AG04450 (cell line): Measurements from ENCODE around the gene PPARG. TPM values are rescaled to one million over a fixed set of nuclear protein-coding genes. Genes with fewer than 3 reads are reported as not detected.
"Not testable (repeated sequence)": the region's sequence is repeated elsewhere in the genome, so short reads cannot be mapped to it uniquely, and the experiment has no call there.

ENCODE experiments used
- CTCF ChIA-PET: fragments of 300-600, 350-600 bp; formaldehyde crosslinking; extraction: SDS; loops from one replicate; lab custom pipeline; 2022; ENCODE audit warnings: antibody characterized with exemption, inconsistent platforms; lab: Charles Lee
- POLR2A ChIA-PET: fragments of 350-600 bp; formaldehyde crosslinking; extraction: SDS; loops from one replicate; lab custom pipeline; 2021; ENCODE audit warnings: antibody characterized with exemption, inconsistent platforms; lab: Yijun Ruan, JAX
- DNase-seq: peaks from one replicate; pipeline ENCODE4 v3.0.0-alpha.2; 2011; ENCODE audit warnings: low read depth, low spot score
- H3K27ac ChIP-seq: one replicate; pipeline ENCODE4 v1.5.1; 2012; ENCODE audit warnings: low read depth, low read length, control low read depth
- H3K27me3 ChIP-seq: one replicate; pipeline ENCODE4 v1.6.0; 2012; ENCODE audit warnings: low read length; ENCODE audit not compliant: control insufficient read depth, insufficient read depth
- H3K4me3 ChIP-seq: 2 replicates; pipeline ENCODE4 v1.5.1; 2011; ENCODE audit warnings: mild to moderate bottlenecking, low read depth, low read length, control low read depth
- H3K9me3 ChIP-seq: 2 replicates; pipeline ENCODE4 v1.5.1; 2012; ENCODE audit warnings: low read length; ENCODE audit not compliant: control insufficient read depth, insufficient read depth
- CTCF ChIP-seq: IDR thresholded peaks from 2 replicates; pipeline ENCODE4 v1.5.1; 2011; ENCODE audit warnings: low read depth, low read length, control low read depth, inconsistent platforms
- polyA plus RNA-seq: library from polyadenylated mRNA; depleted of rRNA; stranded (reverse); fragments of >200 nt; gene quantifications from 2 replicates; pipeline ENCODE4 v1.2.3, GENCODE V29; 2011

PPARG gene
- polyA plus RNA-seq, 1 experiment = 33.8 TPM

- H3K27ac ChIP-seq = no peak overlapping the region
- no peaks in the 10 kb centered on the region for H3K9me3 ChIP-seq
- POLR2A ChIA-PET = no interaction called here
- TF ChIP-seq CTCF = no peak
- CTCF ChIA-PET = interaction anchor here (1.4 kb wide), 1 partner anchor 201 kb away, joined by 3 read pairs; no protein-coding TSS in a partner anchor
- no peak for DNase-seq
- H3K27me3 ChIP-seq = no peaks in the 10 kb centered on the region
- H3K4me3 ChIP-seq = no peak overlapping the region
Measured at GRCh38 chr3:12278566-12278965, 10.3 kb upstream of the PPARG start.

- ChIA-PET POLR2A (no interaction called here), CTCF (interaction anchor here (0.7 to 1.4 kb wide), 2 partner anchors 145 to 200 kb away, joined by 3 read pairs; no protein-coding TSS in a partner anchor)
- no peaks in the 10 kb centered on the region for H3K27me3 ChIP-seq
- no peak for TF ChIP-seq CTCF
- no peaks in the 10 kb centered on the region for H3K9me3 ChIP-seq
- DNase-seq = no peak
- H3K27ac ChIP-seq = no peak overlapping the region
- H3K4me3 ChIP-seq = no peak overlapping the region
Measured at GRCh38 chr3:12279591-12280326, 9.1 kb upstream of the PPARG start.

GRCh38 chr3:12280357-12280806 lies 8.5 kb upstream of the PPARG start:
- no peak for DNase-seq
- Histone ChIP-seq H3K27ac (no peak overlapping the region), H3K9me3 (no peaks in the 10 kb centered on the region), H3K4me3 (no peak overlapping the region), H3K27me3 (no peaks in the 10 kb centered on the region)
- ChIA-PET POLR2A (no interaction called here), CTCF (interaction anchor here (0.7 kb wide), 1 partner anchor 145 kb away, joined by 3 read pairs; no protein-coding TSS in a partner anchor)
- TF ChIP-seq CTCF = no peak

- Histone ChIP-seq H3K27ac (no peak overlapping the region), H3K27me3 (no peaks in the 10 kb centered on the region), H3K4me3 (no peak overlapping the region), H3K9me3 (no peaks in the 10 kb centered on the region)
- no peak for TF ChIP-seq CTCF
- POLR2A ChIA-PET = no interaction called here
- CTCF ChIA-PET = interaction anchor here (0.9 kb wide), 1 partner anchor 195 kb away, joined by 3 read pairs; no protein-coding TSS in a partner anchor
- DNase-seq = no peak
Measured at GRCh38 chr3:12284591-12284990, 4.3 kb upstream of the PPARG start.

- Histone ChIP-seq H3K27ac (no peak overlapping the region), H3K27me3 (no peaks in the 10 kb centered on the region), H3K9me3 (no peaks in the 10 kb centered on the region), H3K4me3 (no peak overlapping the region)
- no peak for TF ChIP-seq CTCF
- no peak for DNase-seq
- CTCF ChIA-PET = interaction anchor here (1.9 kb wide), 1 partner anchor 195 kb away, joined by 8 read pairs; no protein-coding TSS in a partner anchor
- POLR2A ChIA-PET = no interaction called here
Measured at GRCh38 chr3:12285003-12285555, 3.8 kb upstream of the PPARG start.

- H3K27ac ChIP-seq, H3K27me3 ChIP-seq, DNase-seq, POLR2A ChIA-PET, H3K9me3 ChIP-seq, H3K4me3 ChIP-seq: not testable (repeated sequence)
- CTCF ChIA-PET = interaction anchor here (0.8 to 1.9 kb wide), 2 partner anchors 153 to 194 kb away, joined by 3 to 8 read pairs; no protein-coding TSS in a partner anchor
Measured at GRCh38 chr3:12285779-12286178, 3.1 kb upstream of the PPARG start.
